Erythroblast (primary cell): ENCODE results near the gene KLF8.

Experiments used
- DNase-seq, 2 experiments: peaks; one replicate each; lab custom pipeline; 2025; lab: John Stamatoyannopoulos, UW
- GATA1 ChIP-seq: IDR thresholded peaks from 2 replicates; pipeline ENCODE4 v1.6.1; 2011; ENCODE audit warnings: low read depth, mild to moderate bottlenecking, control low read depth, low read length, moderate library complexity
- POLR2A ChIP-seq: IDR thresholded peaks from 2 replicates; pipeline ENCODE4 v1.6.1; 2011; ENCODE audit warnings: mild to moderate bottlenecking, low read length

KLF8 gene

GRCh38 chrX:56253832-56254703 is 21.9 kb downstream of the KLF8 start:
- DNase-seq: no peak
- TF ChIP-seq GATA1 (no peak), POLR2A (no peak)

GRCh38 chrX:56268888-56269287 is 36.7 kb downstream of the KLF8 start:
- DNase-seq: no peak

DNA sequence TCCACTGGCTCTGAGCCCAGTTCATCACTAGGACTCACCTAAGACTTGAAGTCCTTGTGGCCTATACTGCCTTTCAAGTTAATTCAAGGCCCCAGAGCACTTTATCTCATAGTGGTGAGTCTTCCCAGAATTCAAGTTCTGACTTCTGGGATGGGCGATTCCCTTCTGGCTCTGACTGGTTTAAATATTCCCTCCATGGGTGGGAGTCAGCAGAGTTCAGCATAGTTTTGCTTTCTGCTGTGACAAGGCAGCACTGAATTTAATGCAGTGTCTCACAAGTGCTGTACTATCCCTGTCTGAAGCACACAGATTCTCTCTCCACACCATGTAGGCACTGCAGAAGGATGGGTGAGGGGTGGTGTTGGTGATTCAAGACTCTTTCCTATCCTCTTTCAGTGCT is 46.5 kb downstream of the KLF8 start:
- DNase-seq: peak in 1 of 2 experiments; percentile 8
- no peak for TF ChIP-seq GATA1
- TF ChIP-seq POLR2A: no peak

More at GRCh38 chrX:56268888-56269287, 36.7 kb downstream of the KLF8 start:
- no peak for TF ChIP-seq GATA1
- no peak for TF ChIP-seq POLR2A

- DNase-seq: peak; percentile 66 to 86
- TF ChIP-seq GATA1: no peak
- no peak for TF ChIP-seq POLR2A
These were observed 47.7 kb downstream of the KLF8 start for GRCh38 chrX:56279863-56280262.

DNA sequence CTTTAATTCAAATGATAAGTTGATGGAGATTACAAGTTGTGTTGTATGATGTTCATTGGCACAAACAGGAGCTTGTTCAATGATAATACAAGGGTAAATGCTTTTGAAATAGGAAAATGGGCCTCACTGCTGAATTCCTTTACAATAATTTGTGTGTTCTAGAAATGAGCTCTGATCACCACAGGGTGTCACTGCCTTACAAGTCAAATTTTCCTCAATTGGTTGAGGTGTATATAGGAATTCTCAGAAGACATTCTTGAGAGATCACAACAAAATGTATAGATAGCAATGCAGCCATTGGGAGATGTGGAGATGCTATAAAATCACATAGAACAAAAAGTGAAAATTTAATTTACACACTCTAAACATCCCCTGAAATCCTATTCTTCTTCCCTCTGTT is 49.6 kb downstream of the KLF8 start:
- DNase-seq: peak; percentile 2 to 25
- TF ChIP-seq POLR2A (no peak), GATA1 (no peak)

DNA sequence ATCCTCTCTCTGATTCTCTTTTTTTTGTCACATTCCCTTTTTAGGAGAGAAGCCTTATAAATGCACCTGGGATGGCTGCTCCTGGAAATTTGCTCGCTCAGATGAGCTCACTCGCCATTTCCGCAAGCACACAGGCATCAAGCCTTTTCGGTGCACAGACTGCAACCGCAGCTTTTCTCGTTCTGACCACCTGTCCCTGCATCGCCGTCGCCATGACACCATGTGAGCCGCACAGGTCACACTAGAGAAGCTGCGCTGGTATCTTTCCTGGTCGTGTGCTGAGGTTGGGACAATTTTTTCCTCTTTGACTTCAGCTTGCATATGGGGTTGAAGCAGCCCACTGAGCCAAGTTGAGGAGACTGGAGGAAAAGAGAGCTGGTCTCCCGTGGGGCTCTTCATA is 52.1 kb downstream of the KLF8 start:
- TF ChIP-seq GATA1 (no peak), POLR2A (no peak)
- DNase-seq: no peak

GRCh38 chrX:56288608-56289007 is 56.5 kb downstream of the KLF8 start:
- TF ChIP-seq GATA1 (no peak), POLR2A (no peak)
- no peak for DNase-seq

DNA sequence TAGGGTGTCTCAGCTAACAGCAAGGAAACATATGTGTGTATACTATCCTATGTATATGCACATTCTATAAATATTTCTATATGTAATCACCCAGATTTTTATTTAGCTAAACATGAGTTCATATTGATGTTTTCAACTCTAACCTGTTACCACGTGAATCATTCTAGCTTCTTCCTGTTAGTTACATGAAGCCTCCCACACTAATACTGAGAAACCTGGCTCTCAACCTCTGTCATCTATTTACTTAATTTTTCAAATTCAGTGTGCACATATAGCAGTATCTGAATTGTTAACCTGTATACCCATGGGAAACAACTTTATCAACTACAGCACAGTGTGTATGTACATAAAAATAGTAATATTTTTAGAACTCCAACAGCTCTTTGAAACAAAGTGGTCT is 57.3 kb downstream of the KLF8 start:
- no peak for DNase-seq
- TF ChIP-seq POLR2A: no peak
- TF ChIP-seq GATA1: no peak

- DNase-seq: no peak
- no peak for TF ChIP-seq POLR2A
- no peak for TF ChIP-seq GATA1
These were observed 76.6 kb downstream of the KLF8 start for GRCh38 chrX:56308726-56309125.

- DNase-seq: no peak
These were observed 77.7 kb downstream of the KLF8 start for GRCh38 chrX:56309881-56310280.

GRCh38 chrX:56310581-56310980 is 78.4 kb downstream of the KLF8 start:
- DNase-seq: no peak
- no peak for TF ChIP-seq GATA1
- no peak for TF ChIP-seq POLR2A

More at GRCh38 chrX:56309881-56310280, 77.7 kb downstream of the KLF8 start:
- no peak for TF ChIP-seq POLR2A
- no peak for TF ChIP-seq GATA1

- no peak for DNase-seq
- TF ChIP-seq GATA1: no peak
- no peak for TF ChIP-seq POLR2A
These were observed 81.2 kb downstream of the KLF8 start for GRCh38 chrX:56313308-56313707.

DNA sequence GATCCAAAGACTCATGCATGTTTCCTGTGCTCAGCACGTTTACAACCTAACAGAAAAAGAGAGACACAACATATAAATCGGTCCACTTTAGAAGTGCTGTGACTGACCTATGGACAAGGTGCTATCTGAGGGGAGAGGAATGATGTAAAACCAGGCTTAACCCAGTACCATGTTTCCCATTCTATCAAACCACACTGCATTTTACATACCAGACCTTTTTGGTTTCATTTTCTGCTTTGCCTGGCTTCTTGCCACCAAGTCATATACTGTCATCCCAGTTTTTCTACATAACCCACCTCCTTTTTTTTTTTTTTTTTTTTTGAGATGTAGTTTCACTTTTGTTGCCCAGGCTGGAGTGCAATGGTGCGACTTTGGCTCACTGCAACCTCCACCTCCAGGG is 82.2 kb downstream of the KLF8 start:
- TF ChIP-seq GATA1 (no peak), POLR2A (no peak)
- no peak for DNase-seq

- TF ChIP-seq POLR2A (no peak), GATA1 (no peak)
- no peak for DNase-seq
These were observed 85.9 kb downstream of the KLF8 start for GRCh38 chrX:56318076-56318475.

DNA sequence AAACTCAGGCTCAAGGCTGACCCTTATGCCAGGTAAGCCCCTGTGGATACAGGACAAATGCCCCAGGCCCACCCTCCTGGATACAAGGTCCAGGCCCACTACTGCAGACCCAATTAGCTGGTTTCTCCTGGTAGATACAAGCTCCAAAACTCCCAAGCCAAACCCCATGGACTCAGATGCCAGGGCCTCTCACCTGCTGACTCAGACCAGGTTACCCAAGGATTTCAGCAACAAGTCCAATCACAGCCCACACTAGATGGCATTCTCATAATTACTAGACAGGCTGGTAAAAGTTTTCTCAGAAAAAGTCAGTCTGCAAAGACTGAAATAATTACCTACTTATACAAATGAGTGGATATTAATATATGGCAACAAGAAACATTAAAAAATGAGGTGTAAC is 87.0 kb downstream of the KLF8 start:
- DNase-seq: no peak
- TF ChIP-seq POLR2A (no peak), GATA1 (no peak)
